Measurements from ENCODE around the gene MYO3B.
A peak's percentile ranks its signal among the peaks of the same experiment; 100 is the strongest.
"Not testable (repeated sequence)": the region's sequence is repeated elsewhere in the genome, so short reads cannot be mapped to it uniquely, and the experiment has no call there.

The MYO3B gene

GRCh38 chr2:170336916-170337315 is 159.0 kb downstream of the MYO3B start:
- DNase-seq (ENCODE audit: low read depth, low spot score) = no peak

- no peak for DNase-seq (ENCODE audit: low read depth, low spot score)
Measured at GRCh38 chr2:170339322-170339721, 161.4 kb downstream of the MYO3B start.

DNA sequence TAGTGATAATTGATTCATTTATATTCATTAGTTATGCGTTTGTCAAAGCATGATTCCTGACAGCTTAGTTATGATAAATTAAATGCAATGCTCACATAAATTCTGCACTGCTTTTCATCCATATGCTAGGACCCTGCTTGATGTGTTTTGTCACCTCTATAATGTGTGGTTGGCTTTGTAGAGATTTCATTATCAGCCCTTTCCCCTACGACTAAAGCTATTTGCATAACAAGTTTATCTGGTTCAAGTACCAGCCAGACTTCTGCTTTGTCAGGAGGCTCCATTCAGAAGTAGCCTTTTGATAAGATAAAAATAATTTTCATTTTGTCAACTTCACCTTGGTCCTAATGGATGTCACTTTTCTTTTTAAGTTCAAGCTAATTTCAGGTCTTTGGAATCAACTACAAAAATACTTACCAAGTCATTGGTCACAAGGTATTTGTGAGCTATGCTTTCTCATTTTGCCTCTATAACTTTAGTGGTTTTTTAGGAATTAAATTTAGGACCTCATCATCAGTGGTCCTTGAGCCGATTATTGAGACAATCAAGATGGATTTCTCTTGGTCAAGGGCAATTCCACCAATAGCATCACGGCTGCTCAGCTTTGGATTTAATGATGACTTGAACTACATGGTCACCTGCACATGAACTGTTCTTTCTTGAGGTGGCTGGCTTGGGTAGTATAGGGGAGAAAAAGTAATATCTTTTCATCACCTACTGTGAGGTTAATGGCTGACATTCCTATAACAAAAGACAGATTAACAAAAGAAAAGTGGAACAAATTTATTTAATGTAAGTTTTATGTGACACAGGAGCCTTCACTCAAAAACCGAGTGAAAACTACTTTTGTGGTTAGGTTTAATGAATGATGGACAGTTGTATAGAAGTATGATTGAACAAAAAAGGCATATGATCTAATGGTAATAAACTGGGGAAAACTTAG is 162.1 kb downstream of the MYO3B start:
- DNase-seq (ENCODE audit: low read depth, low spot score) = no peak

- no peak for DNase-seq (ENCODE audit: low read depth, low spot score)
Measured at GRCh38 chr2:170340693-170341068, 162.7 kb downstream of the MYO3B start.

GRCh38 chr2:170341684-170342623 is 164.0 kb downstream of the MYO3B start:
- DNase-seq (ENCODE audit: low read depth, low spot score) = no peak

GRCh38 chr2:170344663-170345346 is 166.9 kb downstream of the MYO3B start:
- DNase-seq (ENCODE audit: low read depth, low spot score) = no peak

- DNase-seq (ENCODE audit: low read depth, low spot score) = no peak
Measured at GRCh38 chr2:170345607-170346006, 167.7 kb downstream of the MYO3B start.

DNA sequence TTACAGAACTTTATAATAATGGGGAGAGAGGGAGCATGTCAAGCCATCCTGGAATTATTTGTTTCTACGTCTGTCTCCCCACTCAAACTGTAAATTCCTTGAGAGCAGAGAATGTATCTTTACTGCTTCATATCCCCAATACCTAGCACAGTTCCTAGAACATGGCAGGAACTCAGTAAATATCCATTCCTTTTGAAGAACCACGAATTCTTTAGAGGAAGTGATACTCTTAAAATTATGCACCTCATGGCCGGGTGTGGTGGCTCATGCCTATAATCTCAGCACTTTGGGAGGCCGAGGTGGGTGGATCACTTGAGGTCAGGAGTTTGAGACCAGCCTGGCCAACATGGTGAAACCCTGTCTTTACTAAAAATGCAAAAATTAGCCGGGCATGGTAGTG is 171.3 kb downstream of the MYO3B start:
- DNase-seq (ENCODE audit: low read depth, low spot score) = not testable (repeated sequence)

DNA sequence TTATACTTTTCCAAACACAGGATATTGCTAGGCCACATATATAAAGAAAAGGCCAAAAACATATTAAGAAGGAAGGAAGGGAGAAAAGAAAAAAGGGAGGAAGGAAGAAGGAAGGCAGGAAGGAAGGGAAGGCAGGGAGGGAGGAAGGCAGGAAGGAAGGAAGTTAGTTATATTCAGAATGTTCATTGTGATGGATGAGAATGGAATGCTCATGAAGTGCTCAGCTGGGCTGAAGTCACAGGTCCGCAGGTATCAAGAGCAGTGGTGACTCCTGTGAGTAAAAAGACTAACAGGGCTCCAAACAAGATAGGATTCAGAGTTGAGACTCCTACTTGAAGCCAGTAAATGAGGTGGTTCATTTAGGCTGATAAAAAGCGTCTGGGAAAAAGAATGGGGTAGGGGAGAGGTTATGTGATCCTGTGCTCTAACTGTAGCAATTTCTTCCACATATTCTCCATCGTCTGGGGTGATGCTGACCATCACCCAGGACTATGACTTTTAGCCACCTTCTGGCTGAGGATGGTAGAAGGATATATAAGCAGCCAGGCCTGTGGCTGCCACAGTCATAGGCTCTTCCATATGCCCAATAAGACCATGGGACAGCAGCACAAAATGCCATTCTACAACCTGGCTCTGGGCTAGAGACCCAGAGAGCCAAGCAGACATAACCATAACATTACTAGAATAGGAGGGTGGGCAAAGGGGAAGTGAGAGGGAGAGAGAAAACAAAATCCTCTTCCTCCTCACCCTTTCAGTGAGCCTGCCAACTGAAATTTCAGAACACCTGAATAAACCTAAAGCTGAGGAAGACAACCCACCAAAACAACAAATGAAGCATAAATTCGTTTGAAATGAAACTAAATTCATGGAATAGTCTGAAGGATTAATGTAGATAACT is 173.2 kb downstream of the MYO3B start:
- no peak for DNase-seq (ENCODE audit: low read depth, low spot score)

DNA sequence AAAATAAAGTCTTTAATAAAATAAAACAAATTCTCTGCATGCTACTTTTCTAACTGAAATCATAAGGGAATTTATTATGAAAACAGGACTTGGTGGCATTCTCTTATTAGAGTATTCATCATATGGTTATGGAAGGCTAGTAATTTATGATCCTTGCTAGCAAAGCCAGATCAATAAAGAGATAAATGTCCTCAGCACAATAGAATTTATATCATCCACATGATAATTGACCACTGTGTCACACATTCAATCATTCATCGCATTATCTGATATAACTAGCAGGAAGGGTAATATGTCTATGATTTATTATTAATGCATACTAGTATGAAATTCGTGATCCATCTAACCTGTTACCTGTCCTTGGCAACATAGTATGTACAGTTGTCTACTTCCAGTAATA is 175.8 kb downstream of the MYO3B start:
- no peak for DNase-seq (ENCODE audit: low read depth, low spot score)

DNA sequence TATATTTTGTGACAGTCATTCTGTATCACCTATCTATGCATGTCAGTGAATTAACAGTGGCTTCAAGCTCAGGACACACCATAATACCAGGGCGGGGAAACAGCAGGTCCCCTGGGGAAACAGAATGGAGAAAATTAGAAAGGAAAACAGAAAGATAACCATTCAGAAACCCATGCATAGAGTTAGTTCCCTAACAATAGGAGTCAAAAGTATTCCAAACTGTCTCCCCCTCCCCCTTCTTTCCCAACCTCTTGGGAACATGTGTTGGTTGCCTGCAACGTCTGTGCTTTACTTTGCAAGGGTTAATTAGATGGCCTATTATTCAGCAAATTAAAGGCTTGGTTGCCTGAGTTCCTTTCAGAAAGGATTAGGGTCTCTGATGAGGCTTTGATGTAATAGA is 176.4 kb downstream of the MYO3B start:
- DNase-seq (ENCODE audit: low read depth, low spot score) = no peak

DNA sequence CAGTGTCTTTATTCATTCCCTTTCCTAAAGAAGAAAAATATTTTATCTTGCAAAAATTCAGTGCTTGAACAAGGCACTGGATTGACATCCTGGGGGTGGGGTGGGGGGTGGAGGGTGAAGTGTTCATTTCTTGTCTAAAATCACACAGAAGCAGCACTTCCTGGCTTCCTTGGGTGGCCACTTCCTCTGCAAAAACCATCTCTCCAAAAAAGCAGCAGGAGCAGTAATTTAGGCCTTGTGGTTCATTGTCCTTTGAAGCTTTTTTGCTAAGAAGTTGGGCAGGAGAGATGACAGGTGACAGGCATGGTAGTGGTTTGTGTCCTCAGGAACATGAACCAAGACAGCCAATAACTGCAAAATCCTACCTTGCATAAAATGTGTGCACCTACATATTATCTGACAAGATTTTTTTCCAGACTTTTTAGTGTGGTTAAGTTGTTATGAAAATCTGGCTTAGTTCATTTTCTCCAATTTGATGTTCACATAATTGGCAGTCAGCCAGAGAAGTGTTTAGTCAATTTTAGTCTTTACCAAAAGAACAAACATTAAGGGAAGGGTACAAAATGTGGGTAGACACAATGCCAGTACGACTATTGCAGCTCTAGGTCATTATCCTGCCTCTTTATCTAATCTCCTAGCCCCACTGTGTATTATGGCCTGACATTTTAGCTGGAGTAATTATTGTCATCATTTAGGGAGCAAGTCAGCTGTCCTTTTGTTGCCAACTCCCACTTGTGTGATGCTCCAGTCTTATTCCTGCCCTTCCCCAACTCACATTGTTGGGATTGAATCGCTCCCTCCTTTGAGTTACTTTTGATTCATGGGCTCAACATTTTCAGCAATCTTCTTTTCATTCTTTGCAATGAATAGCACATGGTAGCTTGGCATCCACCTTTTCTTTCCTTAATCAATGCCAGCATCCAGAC is 177.2 kb downstream of the MYO3B start:
- DNase-seq (ENCODE audit: low read depth, low spot score) = no peak

- DNase-seq (ENCODE audit: low read depth, low spot score) = no peak
Measured at GRCh38 chr2:170359466-170359865, 181.5 kb downstream of the MYO3B start.

GRCh38 chr2:170360546-170361089 is 182.7 kb downstream of the MYO3B start:
- no peak for DNase-seq (ENCODE audit: low read depth, low spot score)

- peak; percentile 71 for DNase-seq (ENCODE audit: low read depth, low spot score)
Measured at GRCh38 chr2:170361090-170361936, 183.4 kb downstream of the MYO3B start.

- DNase-seq (ENCODE audit: low read depth, low spot score) = no peak
Measured at GRCh38 chr2:170362313-170362870, 184.4 kb downstream of the MYO3B start.

DNA sequence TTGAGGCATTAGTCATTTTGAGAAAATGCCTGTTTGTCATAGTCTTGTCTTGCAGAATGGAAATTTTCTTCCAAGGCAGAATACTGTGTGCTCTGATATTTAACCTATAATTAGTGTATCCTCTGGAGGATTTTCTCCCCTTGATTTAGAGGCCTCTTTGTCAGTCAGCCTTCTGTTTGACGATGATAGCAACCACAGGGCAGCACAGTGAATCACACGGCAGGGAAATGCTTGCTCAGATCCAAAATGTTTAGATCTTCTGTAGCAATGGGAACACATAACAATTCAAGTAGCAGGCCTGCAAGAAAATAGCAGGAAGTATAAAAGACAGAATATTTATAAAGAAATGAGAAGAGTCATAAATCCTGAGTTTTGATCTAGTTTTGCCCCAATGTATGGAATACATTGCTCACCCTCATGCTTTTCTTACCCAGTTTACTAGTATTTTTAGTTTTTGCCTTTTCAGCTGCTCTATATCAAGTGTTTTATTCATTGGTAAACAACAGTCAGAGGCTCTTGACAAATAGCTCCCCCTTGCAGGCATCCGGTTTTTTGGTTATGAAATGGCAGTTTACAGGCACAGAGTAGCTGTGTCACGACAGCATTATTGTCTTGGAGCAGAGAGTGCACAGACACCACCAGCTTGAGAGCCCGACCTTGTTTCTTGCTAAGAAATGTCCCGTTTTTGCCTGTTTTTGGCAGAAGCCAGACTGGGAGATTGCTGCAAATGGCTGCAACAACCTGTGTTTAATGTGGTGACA is 185.1 kb downstream of the MYO3B start:
- peak; percentile 18 for DNase-seq (ENCODE audit: low read depth, low spot score)

All from astrocyte of the hippocampus (primary cell).